Loucy (cell line): ENCODE results near the gene MRAP.

Experiments
- H2AFZ ChIP-seq: fragments of 200-600 bp; sonication (generic); 2 replicates; pipeline ENCODE4 v1.6.0; 2016; ENCODE audit warnings: antibody characterized with exemption, mild to moderate bottlenecking, low read length, moderate library complexity
- H3F3A ChIP-seq: fragments of 200-600 bp; 2 replicates; pipeline ENCODE4 v1.6.0; 2016; ENCODE audit warnings: antibody characterized with exemption, low read depth, mild to moderate bottlenecking
- H3K27me3 ChIP-seq: fragments of 200-600 bp; sonication (generic); 2 replicates; pipeline ENCODE4 v1.6.1; 2014; ENCODE audit warnings: low read length, mild to moderate bottlenecking; ENCODE audit not compliant: insufficient read depth, poor library complexity, severe bottlenecking
- H3K36me3 ChIP-seq: fragments of 200-600 bp; sonication (generic); 2 replicates; pipeline ENCODE4 v1.6.1; 2016; ENCODE audit warnings: low read length; ENCODE audit not compliant: insufficient read depth
- H3K4me1 ChIP-seq: fragments of 200-600 bp; sonication (generic); 2 replicates; pipeline ENCODE4 v1.5.1; 2014; ENCODE audit warnings: low read length, mild to moderate bottlenecking; ENCODE audit not compliant: insufficient read depth, poor library complexity, severe bottlenecking
- H3K4me2 ChIP-seq: fragments of 200-600 bp; sonication (generic); 2 replicates; pipeline ENCODE4 v1.6.0; 2014; ENCODE audit warnings: antibody characterized with exemption, low read length, low read depth, mild to moderate bottlenecking; ENCODE audit not compliant: poor library complexity, severe bottlenecking
- H3K4me3 ChIP-seq: fragments of 200-600 bp; sonication (generic); 2 replicates; pipeline ENCODE4 v1.5.1; 2014; ENCODE audit warnings: low read length, mild to moderate bottlenecking, mixed read lengths; ENCODE audit not compliant: poor library complexity, severe bottlenecking
- H3K79me2 ChIP-seq: fragments of 200-600 bp; sonication (generic); 2 replicates; pipeline ENCODE4 v1.6.1; 2014; ENCODE audit warnings: low read length; ENCODE audit not compliant: insufficient read depth
- H3K9ac ChIP-seq: fragments of 200-600 bp; sonication (generic); 2 replicates; pipeline ENCODE4 v1.6.0; 2014; ENCODE audit warnings: mild to moderate bottlenecking, low read depth, low read length, moderate library complexity; ENCODE audit not compliant: poor library complexity, severe bottlenecking
- H3K9me2 ChIP-seq: fragments of 200-600 bp; sonication (generic); replicated peaks from 2 replicates; pipeline ENCODE4 v1.6.1; 2016; ENCODE audit warnings: low read depth, low read length, mixed read lengths
- H3K9me3 ChIP-seq: fragments of 200-600 bp; sonication (generic); 2 replicates; pipeline ENCODE4 v1.6.1; 2014; ENCODE audit warnings: mild to moderate bottlenecking, antibody characterized with exemption, low read length, low read depth; ENCODE audit not compliant: insufficient read depth
- H4K20me1 ChIP-seq: fragments of 200-600 bp; sonication (generic); 2 replicates; pipeline ENCODE4 v1.6.0; 2014; ENCODE audit warnings: antibody characterized with exemption, low read length, mild to moderate bottlenecking; ENCODE audit not compliant: insufficient read depth, poor library complexity, severe bottlenecking
- CTCF ChIP-seq: fragments of 200-600 bp; sonication (generic); conservative IDR thresholded peaks from 2 replicates; pipeline ENCODE4 v1.5.1; 2014; ENCODE audit warnings: mild to moderate bottlenecking, antibody characterized with exemption, low read length
- EZH2phosphoT487 ChIP-seq: fragments of 200-600 bp; IDR thresholded peaks from 2 replicates; pipeline ENCODE4 v1.6.1; 2018; ENCODE audit warnings: antibody characterized with exemption, mild to moderate bottlenecking, moderate library complexity, borderline replicate concordance

Gene MRAP

GRCh38 chr21:32349333-32349944 lies 50.8 kb downstream of the MRAP start:
- Histone ChIP-seq H3K36me3 (peaks cover 18% of the 10 kb centered on the region; the same call in 1 of the 2 replicates), H3F3A (no peaks in the 10 kb centered on the region), H3K9ac (no peak overlapping the region), H4K20me1 (no peaks in the 10 kb centered on the region), H3K27me3 (no peaks in the 10 kb centered on the region), H3K4me1 (no peaks in the 10 kb centered on the region), H2AFZ (no peak overlapping the region), H3K9me2 (no peaks in the 10 kb centered on the region), H3K4me3 (no peak overlapping the region), H3K9me3 (no peaks in the 10 kb centered on the region), H3K4me2 (no peak overlapping the region), H3K79me2 (no peaks in the 10 kb centered on the region)
- TF ChIP-seq EZH2phosphoT487 (no peak), CTCF (no peak)

GRCh38 chr21:32350211-32350980 lies 51.7 kb downstream of the MRAP start:
- TF ChIP-seq CTCF, result no peak
- no peak for TF ChIP-seq EZH2phosphoT487
- H4K20me1 ChIP-seq, result no peaks in the 10 kb centered on the region
- H3K27me3 ChIP-seq, result no peaks in the 10 kb centered on the region
- no peaks in the 10 kb centered on the region for H3K9me2 ChIP-seq
- H3K9me3 ChIP-seq, result no peaks in the 10 kb centered on the region
- no peak overlapping the region for H2AFZ ChIP-seq
- no peaks in the 10 kb centered on the region for H3K79me2 ChIP-seq
- no peaks in the 10 kb centered on the region for H3K4me1 ChIP-seq
- no peaks in the 10 kb centered on the region for H3F3A ChIP-seq
- H3K4me3 ChIP-seq, result no peak overlapping the region
- H3K36me3 ChIP-seq, result peaks cover 15% of the 10 kb centered on the region; the same call in 1 of the 2 replicates
- H3K4me2 ChIP-seq, result no peak overlapping the region
- H3K9ac ChIP-seq, result no peak overlapping the region

GRCh38 chr21:32350981-32351380 lies 52.3 kb downstream of the MRAP start:
- Histone ChIP-seq H3K4me1 (no peaks in the 10 kb centered on the region), H3K9me2 (no peaks in the 10 kb centered on the region), H3K4me2 (no peak overlapping the region), H3K36me3 (peaks cover 15% of the 10 kb centered on the region; the same call in 1 of the 2 replicates), H3K27me3 (no peaks in the 10 kb centered on the region), H3F3A (no peaks in the 10 kb centered on the region), H2AFZ (no peak overlapping the region), H3K79me2 (no peaks in the 10 kb centered on the region), H3K4me3 (no peak overlapping the region), H4K20me1 (no peaks in the 10 kb centered on the region), H3K9me3 (no peaks in the 10 kb centered on the region), H3K9ac (no peak overlapping the region)
- TF ChIP-seq CTCF, result no peak
- TF ChIP-seq EZH2phosphoT487, result no peak
